OCI-LY1 (cell line): ENCODE results near the gene IL18.

Source experiments
- H2AFZ ChIP-seq: fragments of 200-600 bp; sonication (generic), shearing (Covaris generic); 2 replicates; pipeline ENCODE4 v1.6.0; 2014; ENCODE audit warnings: antibody characterized with exemption, mild to moderate bottlenecking, low read length
- H3F3A ChIP-seq: fragments of 200-600 bp; sonication (generic), shearing (Covaris generic); 2 replicates; pipeline ENCODE4 v1.6.0; 2014; ENCODE audit warnings: mild to moderate bottlenecking, antibody characterized with exemption, low read length, moderate library complexity; ENCODE audit not compliant: insufficient read depth
- H3K27ac ChIP-seq: fragments of 200-600 bp; sonication (generic); 2 replicates; pipeline ENCODE4 v1.5.1; 2014; ENCODE audit warnings: low read length, mixed run types, mild to moderate bottlenecking, low read depth; ENCODE audit not compliant: poor library complexity, severe bottlenecking
- H3K27me3 ChIP-seq: fragments of 200-600 bp; sonication (generic); 2 replicates; pipeline ENCODE4 v1.6.0; 2014; ENCODE audit warnings: antibody characterized with exemption, mild to moderate bottlenecking, low read length, moderate library complexity; ENCODE audit not compliant: insufficient read depth
- H3K36me3 ChIP-seq: fragments of 200-600 bp; sonication (generic); 2 replicates; pipeline ENCODE4 v1.6.1; 2014; ENCODE audit warnings: mild to moderate bottlenecking, antibody characterized with exemption, low read length, moderate library complexity, mixed read lengths; ENCODE audit not compliant: insufficient read depth
- H3K4me1 ChIP-seq: fragments of 200-600 bp; sonication (generic); 2 replicates; pipeline ENCODE4 v1.5.1; 2014; ENCODE audit warnings: mild to moderate bottlenecking, low read length, moderate library complexity; ENCODE audit not compliant: insufficient read depth, severe bottlenecking
- H3K4me2 ChIP-seq: fragments of 200-600 bp; sonication (generic), shearing (Covaris generic); 2 replicates; pipeline ENCODE4 v1.6.1; 2014; ENCODE audit warnings: low read length
- H3K4me3 ChIP-seq: fragments of 200-600 bp; sonication (generic); 2 replicates; pipeline ENCODE4 v1.5.1; 2014; ENCODE audit warnings: low read length, low read depth, mild to moderate bottlenecking, mixed read lengths; ENCODE audit not compliant: poor library complexity, severe bottlenecking
- H3K79me2 ChIP-seq: fragments of 200-600 bp; shearing (Covaris generic); 2 replicates; pipeline ENCODE4 v1.6.1; 2016; ENCODE audit warnings: mixed run types, low read length, mixed read lengths; ENCODE audit not compliant: insufficient read depth
- H3K9ac ChIP-seq: fragments of 200-600 bp; sonication (generic), shearing (Covaris generic); 2 replicates; pipeline ENCODE4 v1.6.1; 2014; ENCODE audit warnings: mild to moderate bottlenecking, low read length, mixed read lengths
- H3K9me2 ChIP-seq: fragments of 200-600 bp; sonication (generic), shearing (Covaris generic); 2 replicates; pipeline ENCODE4 v1.6.1; 2014; ENCODE audit warnings: low read depth, mild to moderate bottlenecking, low read length, mixed read lengths
- H3K9me3 ChIP-seq: fragments of 200-600 bp; shearing (Covaris generic); 2 replicates; pipeline ENCODE4 v1.6.1; 2014; ENCODE audit warnings: low read length, mixed read lengths
- H4K20me1 ChIP-seq: fragments of 200-600 bp; sonication (generic), shearing (Covaris generic); 2 replicates; pipeline ENCODE4 v1.6.0; 2016; ENCODE audit warnings: mild to moderate bottlenecking, low read length; ENCODE audit not compliant: insufficient read depth
- CTCF ChIP-seq: fragments of 200-600 bp; sonication (generic), shearing (Covaris generic); IDR thresholded peaks from 2 replicates; pipeline ENCODE4 v1.5.1; 2017; ENCODE audit warnings: mild to moderate bottlenecking, antibody characterized with exemption, low read length, moderate library complexity, mixed read lengths
- EZH2 ChIP-seq: fragments of 200-600 bp; sonication (generic), shearing (Covaris generic); IDR thresholded peaks from 2 replicates; pipeline ENCODE4 v1.8.0; 2017; ENCODE audit warnings: borderline replicate concordance, mixed run types, mild to moderate bottlenecking, antibody characterized with exemption, low read length, moderate library complexity, mixed read lengths

The IL18 gene

DNA sequence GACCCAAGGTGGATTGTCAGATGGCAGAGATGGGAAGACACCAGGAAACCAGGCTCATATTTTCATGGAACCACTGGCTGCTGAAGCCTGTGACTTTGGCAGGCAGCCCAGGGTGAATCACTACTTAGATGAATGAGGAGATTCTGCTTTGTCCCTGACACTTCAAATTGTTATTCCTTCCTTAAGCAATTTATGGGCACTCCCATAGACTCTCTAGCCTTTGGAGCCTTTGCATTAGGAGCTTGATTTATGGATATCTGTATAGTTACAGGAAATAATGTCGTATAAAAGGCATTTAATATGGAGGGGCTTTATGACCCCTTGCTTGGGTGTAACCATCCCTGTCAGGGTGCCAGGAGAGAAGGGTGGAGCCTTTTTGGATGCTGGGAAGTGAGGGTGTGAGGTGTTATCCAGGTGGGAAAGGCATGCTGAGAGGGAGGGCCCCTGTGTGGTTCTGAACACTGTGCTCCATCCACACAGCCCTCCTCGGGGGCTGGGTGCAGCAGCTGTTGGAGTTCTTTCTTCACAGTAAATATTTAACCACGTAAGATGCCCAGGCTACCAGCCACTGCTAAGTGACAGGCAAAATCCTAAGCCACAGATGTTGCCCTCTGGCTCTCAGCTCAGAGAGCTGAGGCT, 35.3 kb downstream of the IL18 start:
- H3F3A ChIP-seq: no peaks in the 10 kb centered on the region

DNA sequence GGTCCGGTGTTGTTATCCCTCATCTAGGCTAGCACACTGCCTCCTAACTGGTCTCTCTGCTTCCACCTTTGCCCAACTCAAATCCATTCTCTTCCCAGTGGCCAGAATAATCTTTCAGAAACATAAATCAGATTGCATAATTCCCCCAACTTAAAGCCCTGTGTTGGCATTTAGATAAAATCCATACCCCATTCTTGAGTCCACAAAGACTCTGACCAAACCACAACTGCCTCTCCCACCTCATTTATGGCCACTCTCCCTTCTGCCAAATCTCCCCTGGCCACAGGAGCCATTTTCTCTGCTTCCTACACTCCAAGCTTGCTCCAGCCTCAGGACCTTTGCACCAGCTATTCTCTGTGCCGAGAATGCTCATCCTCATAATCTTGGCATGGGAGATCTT, 36.8 kb downstream of the IL18 start:
- H3K9ac ChIP-seq: no peak overlapping the region
- no peak for TF ChIP-seq CTCF
- TF ChIP-seq EZH2: no peak

More for the DNA sequence above, 35.3 kb downstream of the IL18 start:
- Histone ChIP-seq H3K79me2 (no peaks in the 10 kb centered on the region), H3K9me2 (no peaks in the 10 kb centered on the region), H2AFZ (no peak overlapping the region), H3K9me3 (no peaks in the 10 kb centered on the region), H3K4me3 (no peak overlapping the region), H3K4me2 (no peak overlapping the region), H3K4me1 (no peaks in the 10 kb centered on the region), H4K20me1 (no peaks in the 10 kb centered on the region), H3K9ac (no peak overlapping the region), H3K27me3 (no peaks in the 10 kb centered on the region), H3K27ac (no peak overlapping the region), H3K36me3 (no peaks in the 10 kb centered on the region)
- TF ChIP-seq CTCF (no peak), EZH2 (no peak)

GRCh38 chr11:112123129-112123528, 40.8 kb downstream of the IL18 start:
- TF ChIP-seq CTCF (no peak), EZH2 (no peak)
- H3K79me2 ChIP-seq: no peaks in the 10 kb centered on the region
- no peaks in the 10 kb centered on the region for H3K9me2 ChIP-seq
- no peaks in the 10 kb centered on the region for H3K9me3 ChIP-seq
- no peaks in the 10 kb centered on the region for H3F3A ChIP-seq
- H3K36me3 ChIP-seq: no peaks in the 10 kb centered on the region
- H3K4me1 ChIP-seq: no peaks in the 10 kb centered on the region
- no peak overlapping the region for H3K27ac ChIP-seq
- H3K4me3 ChIP-seq: no peak overlapping the region
- H3K4me2 ChIP-seq: no peak overlapping the region
- no peak overlapping the region for H3K9ac ChIP-seq
- no peaks in the 10 kb centered on the region for H3K27me3 ChIP-seq
- no peaks in the 10 kb centered on the region for H4K20me1 ChIP-seq
- no peak overlapping the region for H2AFZ ChIP-seq

More for the DNA sequence above, 36.8 kb downstream of the IL18 start:
- Histone ChIP-seq H3K27me3 (no peaks in the 10 kb centered on the region), H3F3A (no peaks in the 10 kb centered on the region), H3K4me3 (no peak overlapping the region), H3K4me2 (no peak overlapping the region), H4K20me1 (no peaks in the 10 kb centered on the region), H2AFZ (no peak overlapping the region), H3K9me2 (no peaks in the 10 kb centered on the region), H3K27ac (no peak overlapping the region), H3K9me3 (no peaks in the 10 kb centered on the region), H3K79me2 (no peaks in the 10 kb centered on the region), H3K4me1 (no peaks in the 10 kb centered on the region), H3K36me3 (no peaks in the 10 kb centered on the region)
